WTC11 (cell line): Measurements from ENCODE around the gene MOB3B. TPM values are rescaled to one million over a fixed set of nuclear protein-coding genes. Genes with fewer than 3 reads are reported as not detected.

Experiments
- ATAC-seq: fragments of 200-7000 bp; cut with Tn5 transposase; 2 replicates; pipeline ENCODE4 v1.10.0; 2021; ENCODE audit warnings: mild to moderate bottlenecking, moderate library complexity
- CTCF ChIA-PET: fragments of 300-600 bp; sonication (Branson Sonifier 250); formaldehyde crosslinking; loops from one replicate; lab custom pipeline; 2021; ENCODE audit warnings: antibody characterized with exemption; lab: Charles Lee
- POLR2A ChIA-PET: fragments of 350-600 bp; sonication (Branson Sonifier 250); formaldehyde crosslinking; loops from one replicate; lab custom pipeline; 2021; ENCODE audit warnings: antibody characterized with exemption; lab: Charles Lee
- DNase-seq: peaks from one replicate; pipeline ENCODE4 v3.0.0; 2021; ENCODE audit warnings: low spot score
- H3K27ac Mint-ChIP-seq: 2 replicates; pipeline ENCODE4 v1.8.0; 2021; ENCODE audit warnings: mixed read lengths
- H3K27me3 Mint-ChIP-seq: 2 replicates; pipeline ENCODE4 v1.8.0; 2021; ENCODE audit warnings: low read depth, mild to moderate bottlenecking, moderate library complexity, mixed read lengths
- H3K36me3 Mint-ChIP-seq: 2 replicates; pipeline ENCODE4 v1.8.0; 2021; ENCODE audit warnings: mixed read lengths
- H3K4me1 Mint-ChIP-seq: 2 replicates; pipeline ENCODE4 v1.8.0; 2022; ENCODE audit warnings: mixed read lengths
- H3K4me3 Mint-ChIP-seq: 2 replicates; pipeline ENCODE4 v1.8.0; 2021; ENCODE audit warnings: mild to moderate bottlenecking, moderate library complexity, mixed read lengths
- H3K9me3 Mint-ChIP-seq: 2 replicates; pipeline ENCODE4 v1.8.0; 2021; ENCODE audit warnings: mixed read lengths
- CBFB ChIP-seq: sonication (generic); formaldehyde crosslinking; IDR thresholded peaks from 2 replicates; pipeline ENCODE4 v1.8.1; 2022; ENCODE audit warnings: mild to moderate bottlenecking, low read depth, missing genetic modification reagents
- CDX4 ChIP-seq: fragments of 250-450 bp; sonication (Bioruptor Pico); IDR thresholded peaks from 2 replicates; pipeline ENCODE4 v1.9.0; 2021; ENCODE audit warnings: moderate library complexity, mild to moderate bottlenecking, inconsistent platforms, borderline replicate concordance
- EMX1 ChIP-seq: fragments of 250-450 bp; sonication (Bioruptor Pico); IDR thresholded peaks from 2 replicates; pipeline ENCODE4 v1.8.0; 2021; ENCODE audit warnings: mild to moderate bottlenecking
- GABPB1 ChIP-seq: sonication (generic); formaldehyde crosslinking; IDR thresholded peaks from 2 replicates; pipeline ENCODE4 v1.8.1; 2023; ENCODE audit warnings: mild to moderate bottlenecking, missing genetic modification reagents
- GTF2I ChIP-seq: fragments of 250-450 bp; sonication (Bioruptor Pico); conservative IDR thresholded peaks from 2 replicates; pipeline ENCODE4 v1.4.0; 2021; ENCODE audit warnings: mild to moderate bottlenecking
- MYBL2 ChIP-seq: sonication (generic); formaldehyde crosslinking; IDR thresholded peaks from 2 replicates; pipeline ENCODE4 v1.8.1; 2023; ENCODE audit warnings: mild to moderate bottlenecking, moderate library complexity, missing genetic modification reagents
- OVOL2 ChIP-seq: fragments of 250-450 bp; sonication (Bioruptor Pico); IDR thresholded peaks from 2 replicates; pipeline ENCODE4 v1.9.0; 2021; ENCODE audit warnings: mild to moderate bottlenecking, borderline replicate concordance
- SOX15 ChIP-seq: fragments of 250-450 bp; sonication (Bioruptor Pico); IDR thresholded peaks from 2 replicates; pipeline ENCODE4 v1.9.0; 2021; ENCODE audit warnings: mild to moderate bottlenecking
- TEAD4 ChIP-seq: sonication (generic); formaldehyde crosslinking; IDR thresholded peaks from 2 replicates; pipeline ENCODE4 v1.8.0; 2022; ENCODE audit warnings: mild to moderate bottlenecking, missing genetic modification reagents
- USF1 ChIP-seq: sonication (generic); formaldehyde crosslinking; IDR thresholded peaks from 2 replicates; pipeline ENCODE4 v1.8.0; 2022; ENCODE audit warnings: mild to moderate bottlenecking, missing genetic modification reagents
- ZNF121 ChIP-seq: sonication (generic); formaldehyde crosslinking; IDR thresholded peaks from 2 replicates; pipeline ENCODE4 v1.8.0; 2023; ENCODE audit warnings: missing genetic modification reagents
- ZSCAN18 ChIP-seq: fragments of 250-450 bp; sonication (Bioruptor Pico); IDR thresholded peaks from 2 replicates; pipeline ENCODE4 v2.1.2; 2022; ENCODE audit warnings: mild to moderate bottlenecking, moderate library complexity
- total RNA-seq: library from RNA; stranded (reverse); gene quantifications from 3 replicates; pipeline ENCODE4 v1.2.3, GENCODE V29; 2021
- TF ChIP-seq, protein P1 (sequence below): sonication (generic); formaldehyde crosslinking; IDR thresholded peaks from 2 replicates; pipeline ENCODE4 v1.8.0; 2022; ENCODE audit warnings: mild to moderate bottlenecking, missing genetic modification reagents
- TF ChIP-seq, protein P2 (sequence below): sonication (generic); formaldehyde crosslinking; IDR thresholded peaks from 2 replicates; pipeline ENCODE4 v1.8.0; 2023; ENCODE audit warnings: missing genetic modification reagents
- TF ChIP-seq, protein P3 (sequence below): sonication (generic); formaldehyde crosslinking; IDR thresholded peaks from 2 replicates; pipeline ENCODE4 v1.8.1; 2023; ENCODE audit warnings: mild to moderate bottlenecking, missing genetic modification reagents, moderate library complexity

Gene MOB3B
- total RNA-seq, 1 experiment from 2014 or later, result 25.1 TPM

- TF ChIP-seq, protein P1, sequence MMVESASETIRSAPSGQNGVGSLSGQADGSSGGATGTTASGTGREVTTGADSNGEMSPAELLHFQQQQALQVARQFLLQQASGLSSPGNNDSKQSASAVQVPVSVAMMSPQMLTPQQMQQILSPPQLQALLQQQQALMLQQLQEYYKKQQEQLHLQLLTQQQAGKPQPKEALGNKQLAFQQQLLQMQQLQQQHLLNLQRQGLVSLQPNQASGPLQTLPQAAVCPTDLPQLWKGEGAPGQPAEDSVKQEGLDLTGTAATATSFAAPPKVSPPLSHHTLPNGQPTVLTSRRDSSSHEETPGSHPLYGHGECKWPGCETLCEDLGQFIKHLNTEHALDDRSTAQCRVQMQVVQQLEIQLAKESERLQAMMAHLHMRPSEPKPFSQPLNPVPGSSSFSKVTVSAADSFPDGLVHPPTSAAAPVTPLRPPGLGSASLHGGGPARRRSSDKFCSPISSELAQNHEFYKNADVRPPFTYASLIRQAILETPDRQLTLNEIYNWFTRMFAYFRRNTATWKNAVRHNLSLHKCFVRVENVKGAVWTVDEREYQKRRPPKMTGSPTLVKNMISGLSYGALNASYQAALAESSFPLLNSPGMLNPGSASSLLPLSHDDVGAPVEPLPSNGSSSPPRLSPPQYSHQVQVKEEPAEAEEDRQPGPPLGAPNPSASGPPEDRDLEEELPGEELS (CRISPR knock-in tag), result no peak
- TF ChIP-seq GABPB1 (CRISPR knock-in tag), result no peak
- TF ChIP-seq CBFB (CRISPR knock-in tag), result no peak
These were observed 32.1 kb upstream of the MOB3B start (continued) for GRCh38 chr9:27561685-27562084.

DNA sequence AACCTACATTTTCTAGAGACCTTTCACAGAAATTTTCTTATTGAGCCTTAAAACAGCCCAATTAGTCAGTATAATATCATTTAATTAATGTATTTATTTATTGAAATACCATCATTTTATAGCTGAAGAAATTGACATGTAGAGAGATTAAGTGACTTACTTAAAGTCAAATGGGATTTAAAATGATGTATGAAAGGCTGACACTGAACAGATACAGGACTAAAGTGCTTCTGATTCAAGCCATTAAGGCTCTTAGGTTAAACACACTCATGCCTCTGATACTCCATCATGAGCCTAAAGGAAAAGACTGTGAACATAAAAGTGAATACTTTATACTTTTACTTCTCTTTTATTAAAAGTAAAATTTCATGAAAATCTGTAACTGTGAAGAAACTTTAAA is 30.8 kb upstream of the MOB3B start:
- Mint-ChIP-seq H3K27ac (no peak overlapping the region), H3K4me3 (no peak overlapping the region), H3K27me3 (no peaks in the 10 kb centered on the region), H3K9me3 (no peaks in the 10 kb centered on the region), H3K36me3 (peaks cover 35% of the 10 kb centered on the region), H3K4me1 (no peaks in the 10 kb centered on the region)
- TF ChIP-seq ZNF121 (CRISPR knock-in tag), result no peak
- TF ChIP-seq OVOL2 (CRISPR knock-in tag), result no peak
- TF ChIP-seq CDX4 (CRISPR knock-in tag), result no peak
- no peak for TF ChIP-seq MYBL2 (CRISPR knock-in tag)
- TF ChIP-seq EMX1 (CRISPR knock-in tag), result no peak
- no peak for TF ChIP-seq GTF2I (CRISPR knock-in tag)
- ChIA-PET CTCF (interaction anchor here (2.1 kb wide), 1 partner anchor 227 kb away, joined by 8 read pairs; no protein-coding TSS in a partner anchor), POLR2A (interaction anchor here (0.7 kb wide), 1 partner anchor 245 kb away, joined by 3 read pairs; no protein-coding TSS in a partner anchor)
- DNase-seq (no peak), ATAC-seq (no peak)

- no peak overlapping the region for H3K27ac Mint-ChIP-seq
- H3K4me1 Mint-ChIP-seq, result no peaks in the 10 kb centered on the region
- peaks cover 36% of the 10 kb centered on the region for H3K36me3 Mint-ChIP-seq
- TF ChIP-seq, protein P2, sequence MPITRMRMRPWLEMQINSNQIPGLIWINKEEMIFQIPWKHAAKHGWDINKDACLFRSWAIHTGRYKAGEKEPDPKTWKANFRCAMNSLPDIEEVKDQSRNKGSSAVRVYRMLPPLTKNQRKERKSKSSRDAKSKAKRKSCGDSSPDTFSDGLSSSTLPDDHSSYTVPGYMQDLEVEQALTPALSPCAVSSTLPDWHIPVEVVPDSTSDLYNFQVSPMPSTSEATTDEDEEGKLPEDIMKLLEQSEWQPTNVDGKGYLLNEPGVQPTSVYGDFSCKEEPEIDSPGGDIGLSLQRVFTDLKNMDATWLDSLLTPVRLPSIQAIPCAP, result no peak
- no peak for TF ChIP-seq USF1
- no peak for TF ChIP-seq ZSCAN18
- TF ChIP-seq, protein P3, sequence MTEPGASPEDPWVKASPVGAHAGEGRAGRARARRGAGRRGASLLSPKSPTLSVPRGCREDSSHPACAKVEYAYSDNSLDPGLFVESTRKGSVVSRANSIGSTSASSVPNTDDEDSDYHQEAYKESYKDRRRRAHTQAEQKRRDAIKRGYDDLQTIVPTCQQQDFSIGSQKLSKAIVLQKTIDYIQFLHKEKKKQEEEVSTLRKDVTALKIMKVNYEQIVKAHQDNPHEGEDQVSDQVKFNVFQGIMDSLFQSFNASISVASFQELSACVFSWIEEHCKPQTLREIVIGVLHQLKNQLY (CRISPR knock-in tag), result no peak
- H3K4me3 Mint-ChIP-seq, result no peak overlapping the region
- no peaks in the 10 kb centered on the region for H3K27me3 Mint-ChIP-seq
- CTCF ChIA-PET, result no interaction called here
- no peaks in the 10 kb centered on the region for H3K9me3 Mint-ChIP-seq
- no peak for DNase-seq
- no peak for ATAC-seq
- POLR2A ChIA-PET, result no interaction called here
These were observed 28.7 kb upstream of the MOB3B start for GRCh38 chr9:27558307-27558706.

DNA sequence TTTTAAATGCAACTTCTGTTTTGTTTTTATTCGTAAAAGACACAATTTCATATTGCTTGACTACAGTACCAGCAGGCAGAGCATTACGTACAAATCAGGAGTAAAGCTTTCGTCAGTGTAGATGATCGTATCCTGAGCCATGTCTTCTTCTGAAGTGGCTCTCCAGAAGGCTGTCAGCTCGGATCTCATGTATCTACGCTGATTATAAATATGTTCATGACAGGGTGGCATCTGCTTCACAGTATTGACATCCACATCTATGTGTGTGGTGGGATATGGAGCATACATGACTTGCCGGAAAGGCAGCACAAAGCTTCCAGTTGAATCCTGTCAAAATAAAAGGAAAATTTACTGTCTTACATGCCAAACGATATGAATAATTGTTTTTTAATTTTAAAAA is 26.9 kb upstream of the MOB3B start:
- Mint-ChIP-seq H3K27ac (no peak overlapping the region), H3K27me3 (no peaks in the 10 kb centered on the region), H3K9me3 (no peaks in the 10 kb centered on the region), H3K4me3 (no peak overlapping the region), H3K36me3 (peaks cover 39% of the 10 kb centered on the region), H3K4me1 (no peaks in the 10 kb centered on the region)
- CTCF ChIA-PET, result no interaction called here
- no peak for DNase-seq
- ATAC-seq, result no peak
- TF ChIP-seq TEAD4 (CRISPR knock-in tag) (no peak), SOX15 (no peak), USF1 (no peak)
- POLR2A ChIA-PET, result no interaction called here
